ENCODE data around the gene LHX3. TPM values are rescaled to one million over a fixed set of nuclear protein-coding genes. Genes with fewer than 3 reads are reported as not detected.

LHX3 gene
- total RNA-seq, 2 experiments from 2014 or later: 0.11 to 0.16 TPM

- CTCF ChIA-PET: no interaction called here
- Histone ChIP-seq H3K4me3 (ENCODE audit: low read length) (no peak overlapping the region), H3K36me3 (ENCODE audit: insufficient read depth, low read length) (no peaks in the 10 kb centered on the region), H3K9me3 (ENCODE audit: control insufficient read depth in 1 of 2, insufficient read depth in 1 of 2, low read length in 2 of 2) (peaks cover 0 to 14% of the 10 kb centered on the region in 2 experiments), H3K4me1 (ENCODE audit: insufficient read depth, low read length) (no peaks in the 10 kb centered on the region), H3K27ac (ENCODE audit: low read depth in 1 of 2, low read length in 2 of 2) (no peak overlapping the region), H3K27me3 (ENCODE audit: control insufficient read depth in 1 of 2, insufficient read depth in 2 of 2, low read length in 2 of 2) (peaks cover 0 to 2% of the 10 kb centered on the region in 2 experiments)
- TF ChIP-seq CTCF (IDR thresholded peaks at IDR 0.05): no peak
- POLR2A ChIA-PET: no interaction called here
- intact Hi-C loops (cut with DNase I, micrococcal nuclease): no loop called here
- DNase-seq (no peak), ATAC-seq (ENCODE audit: poor library complexity) (no peak)
- no peak overlapping the region for H3K27ac Mint-ChIP-seq
- no peaks in the 10 kb centered on the region for H3K4me1 Mint-ChIP-seq (ENCODE audit: low read depth)
- no peak overlapping the region for H3K4me3 Mint-ChIP-seq
- peaks cover 31% of the 10 kb centered on the region for H3K27me3 Mint-ChIP-seq
- H3K36me3 Mint-ChIP-seq (ENCODE audit: low read depth): no peaks in the 10 kb centered on the region
- no peaks in the 10 kb centered on the region for H3K9me3 Mint-ChIP-seq
Observed at GRCh38 chr9:136181784-136182419, 23.0 kb downstream of the LHX3 start.

- ATAC-seq (ENCODE audit: poor library complexity) (no peak), DNase-seq (no peak)
- Histone ChIP-seq H3K27me3 (ENCODE audit: control insufficient read depth in 1 of 2, insufficient read depth in 2 of 2, low read length in 2 of 2) (no peaks in the 10 kb centered on the region), H3K4me1 (ENCODE audit: insufficient read depth, low read length) (no peaks in the 10 kb centered on the region), H3K27ac (ENCODE audit: low read depth in 1 of 2, low read length in 2 of 2) (no peak overlapping the region), H3K9me3 (ENCODE audit: control insufficient read depth in 1 of 2, insufficient read depth in 1 of 2, low read length in 2 of 2) (peaks cover 0 to 14% of the 10 kb centered on the region in 2 experiments), H3K4me3 (ENCODE audit: low read length) (no peak overlapping the region), H3K36me3 (ENCODE audit: insufficient read depth, low read length) (no peaks in the 10 kb centered on the region)
- Mint-ChIP-seq H3K36me3 (ENCODE audit: low read depth) (no peaks in the 10 kb centered on the region), H3K27ac (no peak overlapping the region), H3K4me3 (no peak overlapping the region), H3K9me3 (no peaks in the 10 kb centered on the region), H3K27me3 (peaks cover 26% of the 10 kb centered on the region), H3K4me1 (ENCODE audit: low read depth) (no peaks in the 10 kb centered on the region)
- POLR2A ChIA-PET: no interaction called here
- no peak for TF ChIP-seq CTCF (IDR thresholded peaks at IDR 0.05)
- CTCF ChIA-PET: no interaction called here
- intact Hi-C loops (cut with DNase I, micrococcal nuclease): no loop called here
Observed at GRCh38 chr9:136180586-136180985, 24.3 kb downstream of the LHX3 start.

GRCh38 chr9:136179761-136180160 lies 25.2 kb downstream of the LHX3 start:
- Mint-ChIP-seq H3K36me3 (ENCODE audit: low read depth) (no peaks in the 10 kb centered on the region), H3K9me3 (no peaks in the 10 kb centered on the region), H3K4me1 (ENCODE audit: low read depth) (no peaks in the 10 kb centered on the region), H3K4me3 (no peak overlapping the region), H3K27ac (no peak overlapping the region), H3K27me3 (peaks cover 20% of the 10 kb centered on the region)
- H3K27ac ChIP-seq (ENCODE audit: low read depth in 1 of 2, low read length in 2 of 2): no peak overlapping the region
- no peak for DNase-seq
- H3K4me3 ChIP-seq (ENCODE audit: low read length): no peak overlapping the region
- intact Hi-C loops (cut with DNase I, micrococcal nuclease): no loop called here
- no peaks in the 10 kb centered on the region for H3K27me3 ChIP-seq (ENCODE audit: control insufficient read depth in 1 of 2, insufficient read depth in 2 of 2, low read length in 2 of 2)
- TF ChIP-seq CTCF (IDR thresholded peaks at IDR 0.05): no peak
- ChIA-PET POLR2A (no interaction called here), CTCF (no interaction called here)
- peaks cover 0 to 18% of the 10 kb centered on the region in 2 experiments for H3K9me3 ChIP-seq (ENCODE audit: control insufficient read depth in 1 of 2, insufficient read depth in 1 of 2, low read length in 2 of 2)
- H3K36me3 ChIP-seq (ENCODE audit: insufficient read depth, low read length): no peaks in the 10 kb centered on the region
- ATAC-seq (ENCODE audit: poor library complexity): no peak
- no peaks in the 10 kb centered on the region for H3K4me1 ChIP-seq (ENCODE audit: insufficient read depth, low read length)
